Activated T-cell treated with anti-CD3 and anti-CD28 coated beads, Interleukin-2, amount 50 U/mL, for 72 hours (primary cell): ENCODE measurements around the gene ADA. TPM values are rescaled to one million over a fixed set of nuclear protein-coding genes. Genes with fewer than 3 reads are reported as not detected.
"Not testable (repeated sequence)": the region's sequence is repeated elsewhere in the genome, so short reads cannot be mapped to it uniquely, and the experiment has no call there.

Experiments used
- ATAC-seq, 2 donors: fragments of 150-1000 bp; cut with Tn5 transposase; replicated peaks in 1 of 2; 2 replicates each; pipeline ENCODE4 v1.10.0; 2021; ENCODE audit warnings: moderate library complexity in 2 of 2, mild to moderate bottlenecking in 1 of 2
- DNase-seq, 2 donors: peaks; one replicate each; pipeline ENCODE4 v3.0.0; 2021 to 2022; ENCODE audit warnings: mixed read lengths in 1 of 2
- H3K27ac Mint-ChIP-seq: one replicate; pipeline ENCODE4 v1.8.0; 2022; ENCODE audit warnings: mild to moderate bottlenecking, moderate library complexity, mixed read lengths
- H3K27me3 Mint-ChIP-seq: one replicate; pipeline ENCODE4 v1.8.0; 2022; ENCODE audit warnings: low read depth, mixed read lengths
- H3K36me3 Mint-ChIP-seq, 2 donors: one replicate each; pipeline ENCODE4 v1.8.0; 2022; ENCODE audit warnings: mixed read lengths in 2 of 2, mild to moderate bottlenecking in 1 of 2; ENCODE audit not compliant: insufficient read depth in 2 of 2
- H3K4me1 Mint-ChIP-seq: one replicate; pipeline ENCODE4 v1.8.0; 2022; ENCODE audit warnings: low read depth, mixed read lengths
- H3K4me3 Mint-ChIP-seq, 2 donors: one replicate each; pipeline ENCODE4 v1.8.0; 2022; ENCODE audit warnings: mild to moderate bottlenecking in 2 of 2, mixed read lengths in 2 of 2, moderate library complexity in 2 of 2
- H3K9me3 Mint-ChIP-seq, 2 donors: one replicate each; pipeline ENCODE4 v1.8.0; 2022; ENCODE audit warnings: mixed read lengths in 2 of 2
- total RNA-seq, 2 donors: library from RNA; stranded (reverse); gene quantifications; one replicate each; pipeline ENCODE4 v1.2.3, GENCODE V29; 2022

Gene ADA
- total RNA-seq, 2 donors from 2014 or later = 26.7 to 43.4 TPM

DNA sequence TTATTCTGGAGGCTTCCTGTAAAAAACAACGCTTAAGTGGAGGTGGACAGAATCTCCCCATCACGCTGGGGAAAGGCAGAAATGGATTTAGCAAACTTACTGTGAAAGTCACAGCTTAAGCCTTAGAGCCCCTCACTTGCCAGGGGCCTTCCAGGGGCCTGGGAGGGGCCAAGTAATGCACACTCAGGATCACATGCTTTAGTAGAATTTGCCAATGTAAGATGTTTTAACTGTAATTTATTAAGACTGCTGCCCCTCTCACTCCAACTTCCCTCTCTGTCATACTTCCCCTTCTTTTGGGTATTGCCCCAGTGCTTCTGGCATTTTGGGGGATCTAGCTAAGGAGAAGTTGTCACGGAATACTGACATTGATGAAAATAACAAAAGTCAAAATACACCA, 12.6 kb upstream of the ADA start:
- Mint-ChIP-seq H3K36me3 (no peaks in the 10 kb centered on the region), H3K27ac (no peak overlapping the region), H3K27me3 (no peaks in the 10 kb centered on the region), H3K9me3 (no peaks in the 10 kb centered on the region), H3K4me1 (peaks cover 2% of the 10 kb centered on the region), H3K4me3 (no peak overlapping the region)
- ATAC-seq = no peak
- DNase-seq = no peak

DNA sequence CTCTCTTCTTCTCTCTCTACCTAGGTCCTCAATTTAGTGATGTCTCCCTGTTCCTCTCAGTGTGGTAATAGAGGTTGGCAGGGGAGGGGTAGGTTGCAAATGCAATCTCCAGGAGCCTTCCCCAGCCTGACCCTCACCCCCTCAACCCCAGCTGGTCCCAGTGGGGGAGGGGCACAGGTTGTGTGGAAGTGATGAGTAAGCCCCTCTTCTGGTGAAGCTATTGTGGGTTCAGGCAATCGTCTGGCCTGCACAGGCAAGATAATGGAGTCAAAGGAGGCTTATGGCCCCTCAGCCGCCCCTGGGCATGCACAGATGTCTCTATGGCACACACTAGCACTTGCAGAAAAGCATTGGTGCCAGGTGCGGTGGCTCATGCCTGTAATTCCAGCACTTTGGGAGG, 10.8 kb upstream of the ADA start:
- Mint-ChIP-seq H3K27ac (no peak overlapping the region), H3K4me1 (no peaks in the 10 kb centered on the region), H3K27me3 (no peaks in the 10 kb centered on the region), H3K9me3 (no peaks in the 10 kb centered on the region), H3K36me3 (no peaks in the 10 kb centered on the region), H3K4me3 (no peak overlapping the region)
- DNase-seq (no peak), ATAC-seq (no peak)

- no peaks in the 10 kb centered on the region for H3K36me3 Mint-ChIP-seq
- no peaks in the 10 kb centered on the region for H3K4me1 Mint-ChIP-seq
- no peak overlapping the region for H3K4me3 Mint-ChIP-seq
- H3K9me3 Mint-ChIP-seq = no peaks in the 10 kb centered on the region
- DNase-seq (no peak), ATAC-seq (peak; percentile 18 to 53)
- no peaks in the 10 kb centered on the region for H3K27me3 Mint-ChIP-seq
- no peak overlapping the region for H3K27ac Mint-ChIP-seq
These were observed 9.1 kb upstream of the ADA start for GRCh38 chr20:44660581-44660980.

DNA sequence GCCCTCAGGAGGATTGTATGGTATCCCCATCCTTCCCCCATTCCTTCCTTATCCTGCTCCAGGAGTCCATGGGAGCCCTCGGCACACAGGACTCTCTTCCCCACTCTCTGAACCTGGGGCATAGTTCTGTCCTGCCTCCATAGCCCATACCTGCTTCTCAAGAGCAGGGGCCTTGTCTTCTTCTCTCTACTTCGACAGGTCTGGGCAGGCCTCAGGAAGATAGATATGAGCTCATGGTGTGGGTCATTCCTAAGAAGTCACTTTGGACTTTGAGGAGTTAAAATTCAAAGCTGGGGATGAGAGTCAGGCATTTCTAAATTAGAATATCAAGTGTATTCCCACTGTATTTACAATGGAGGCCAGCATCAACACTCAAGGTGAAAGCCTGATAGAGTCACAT, 8.4 kb upstream of the ADA start:
- Mint-ChIP-seq H3K4me1 (no peaks in the 10 kb centered on the region), H3K4me3 (no peak overlapping the region), H3K9me3 (no peaks in the 10 kb centered on the region), H3K27ac (peak overlapping the region; percentile 5), H3K27me3 (no peaks in the 10 kb centered on the region), H3K36me3 (no peaks in the 10 kb centered on the region)
- ATAC-seq (no peak), DNase-seq (no peak)

GRCh38 chr20:44658810-44659209, 7.3 kb upstream of the ADA start:
- no peak for ATAC-seq
- no peak for DNase-seq
- Mint-ChIP-seq H3K36me3 (no peaks in the 10 kb centered on the region), H3K27me3 (no peaks in the 10 kb centered on the region), H3K4me3 (no peak overlapping the region), H3K27ac (no peak overlapping the region), H3K4me1 (no peaks in the 10 kb centered on the region), H3K9me3 (peaks cover 0 to 2% of the 10 kb centered on the region in 2 donors)

DNA sequence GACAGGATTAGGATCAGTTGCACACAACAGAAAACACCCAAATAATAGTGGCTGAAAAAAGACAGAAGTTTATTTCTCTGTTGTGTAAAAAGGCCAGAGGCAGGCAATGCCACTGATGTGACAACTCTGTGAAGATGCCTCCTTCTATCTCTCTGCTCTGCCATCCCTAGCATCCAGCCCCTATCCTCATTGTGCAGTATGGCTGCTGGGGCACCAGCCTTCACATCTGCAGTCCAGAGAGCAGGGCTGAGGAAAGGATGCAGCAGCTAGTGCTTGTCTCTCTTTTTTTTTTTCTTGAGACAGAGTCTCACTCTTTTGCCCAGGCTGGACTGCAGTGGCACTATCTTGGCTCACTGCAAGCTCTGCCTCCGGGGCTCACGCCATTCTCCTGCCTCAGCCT, 6.4 kb upstream of the ADA start:
- peaks cover 7% of the 10 kb centered on the region for H3K4me1 Mint-ChIP-seq
- ATAC-seq = no peak
- peaks cover 0 to 2% of the 10 kb centered on the region in 2 donors for H3K9me3 Mint-ChIP-seq
- no peak overlapping the region for H3K4me3 Mint-ChIP-seq
- no peak overlapping the region for H3K27ac Mint-ChIP-seq
- H3K36me3 Mint-ChIP-seq = peaks cover 0 to 3% of the 10 kb centered on the region in 2 donors
- DNase-seq = no peak
- no peaks in the 10 kb centered on the region for H3K27me3 Mint-ChIP-seq

DNA sequence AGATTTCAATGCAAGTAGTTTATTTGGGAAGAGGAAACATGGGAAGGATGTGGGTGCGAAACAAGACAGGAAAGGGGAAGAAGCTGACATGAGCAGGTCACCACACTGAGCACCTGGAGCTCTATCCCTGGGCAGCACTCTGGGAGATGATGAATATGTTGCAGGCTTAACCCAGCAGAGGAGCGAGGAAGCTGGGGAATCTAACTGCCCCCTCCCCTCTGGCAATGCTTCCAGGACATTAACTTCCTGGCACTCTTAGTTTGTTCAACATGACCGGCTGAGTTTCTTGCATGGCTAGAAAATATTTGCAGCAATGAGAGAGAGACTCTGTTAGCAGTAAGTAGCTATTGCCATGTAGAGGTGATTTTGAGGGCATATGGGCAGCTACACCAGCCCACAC, 4.9 kb upstream of the ADA start:
- ATAC-seq (no peak), DNase-seq (no peak)
- Mint-ChIP-seq H3K9me3 (peaks cover 0 to 2% of the 10 kb centered on the region in 2 donors), H3K36me3 (peaks cover 3% of the 10 kb centered on the region in 2 donors), H3K4me1 (peaks cover 13% of the 10 kb centered on the region), H3K27ac (no peak overlapping the region), H3K4me3 (no peak overlapping the region), H3K27me3 (no peaks in the 10 kb centered on the region)

GRCh38 chr20:44654210-44654609, 2.7 kb upstream of the ADA start:
- H3K27ac Mint-ChIP-seq, DNase-seq, H3K9me3 Mint-ChIP-seq, H3K4me3 Mint-ChIP-seq, H3K36me3 Mint-ChIP-seq, H3K27me3 Mint-ChIP-seq, ATAC-seq: not testable (repeated sequence)
- peaks cover 33% of the 10 kb centered on the region for H3K4me1 Mint-ChIP-seq

- Mint-ChIP-seq H3K4me3 (peak overlapping the region; percentile 48 to 70), H3K27me3 (no peaks in the 10 kb centered on the region), H3K9me3 (peaks cover 0 to 2% of the 10 kb centered on the region in 2 donors), H3K4me1 (peaks cover 39% of the 10 kb centered on the region), H3K36me3 (peaks cover 3% of the 10 kb centered on the region in 2 donors), H3K27ac (no peak overlapping the region)
- DNase-seq (no peak), ATAC-seq (no peak)
These were observed 2.0 kb upstream of the ADA start for GRCh38 chr20:44653546-44653945.

- H3K4me1 Mint-ChIP-seq = peaks cover 57% of the 10 kb centered on the region
- peaks cover 0 to 2% of the 10 kb centered on the region in 2 donors for H3K9me3 Mint-ChIP-seq
- no peak for DNase-seq
- ATAC-seq = no peak
- no peak overlapping the region for H3K27ac Mint-ChIP-seq
- peak overlapping the region; percentile 88 to 90 for H3K4me3 Mint-ChIP-seq
- no peaks in the 10 kb centered on the region for H3K27me3 Mint-ChIP-seq
- H3K36me3 Mint-ChIP-seq = peaks cover 3% of the 10 kb centered on the region in 2 donors
These were observed 140 bp downstream of the ADA start for GRCh38 chr20:44651434-44651683.

GRCh38 chr20:44650771-44651433, 597 bp downstream of the ADA start:
- peak; percentile 64 to 65 for ATAC-seq
- peaks cover 0 to 2% of the 10 kb centered on the region in 2 donors for H3K9me3 Mint-ChIP-seq
- H3K27ac Mint-ChIP-seq = peak overlapping the region; percentile 47
- peak overlapping the region; percentile 88 to 90 for H3K4me3 Mint-ChIP-seq
- peaks cover 62% of the 10 kb centered on the region for H3K4me1 Mint-ChIP-seq
- DNase-seq = peak; percentile 49 to 54
- H3K27me3 Mint-ChIP-seq = no peaks in the 10 kb centered on the region
- H3K36me3 Mint-ChIP-seq = peaks cover 3% of the 10 kb centered on the region in 2 donors

DNA sequence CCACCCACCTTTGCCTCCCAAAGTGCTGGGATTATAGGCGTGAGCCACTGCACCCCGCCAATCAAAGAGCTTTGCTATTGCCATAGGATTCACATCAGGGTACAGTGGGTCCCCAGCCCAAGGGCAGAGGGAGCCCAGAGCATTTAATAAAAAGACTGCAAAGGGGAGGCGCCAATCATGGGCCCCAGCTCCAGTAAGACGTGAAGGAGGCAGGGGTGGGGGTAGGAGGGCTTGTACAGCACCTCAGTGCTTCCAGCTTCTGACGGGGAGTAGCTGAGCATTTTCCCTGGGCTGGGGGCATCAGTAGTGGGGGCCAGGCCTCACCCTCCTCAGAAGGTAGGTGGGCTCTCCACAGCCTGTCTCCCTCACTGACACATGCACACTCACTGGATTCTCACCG, 1.5 kb downstream of the ADA start:
- Mint-ChIP-seq H3K27me3 (no peaks in the 10 kb centered on the region), H3K9me3 (peaks cover 0 to 2% of the 10 kb centered on the region in 2 donors), H3K36me3 (peaks cover 3% of the 10 kb centered on the region in 2 donors), H3K4me1 (peaks cover 70% of the 10 kb centered on the region), H3K4me3 (peak overlapping the region; percentile 88 to 90), H3K27ac (no peak overlapping the region)
- DNase-seq (no peak), ATAC-seq (no peak)

- Mint-ChIP-seq H3K4me1 (peaks cover 78% of the 10 kb centered on the region), H3K36me3 (peaks cover 3% of the 10 kb centered on the region in 2 donors), H3K4me3 (peak overlapping the region; percentile 2 to 88)
These were observed 2.4 kb downstream of the ADA start for GRCh38 chr20:44649126-44649525.

DNA sequence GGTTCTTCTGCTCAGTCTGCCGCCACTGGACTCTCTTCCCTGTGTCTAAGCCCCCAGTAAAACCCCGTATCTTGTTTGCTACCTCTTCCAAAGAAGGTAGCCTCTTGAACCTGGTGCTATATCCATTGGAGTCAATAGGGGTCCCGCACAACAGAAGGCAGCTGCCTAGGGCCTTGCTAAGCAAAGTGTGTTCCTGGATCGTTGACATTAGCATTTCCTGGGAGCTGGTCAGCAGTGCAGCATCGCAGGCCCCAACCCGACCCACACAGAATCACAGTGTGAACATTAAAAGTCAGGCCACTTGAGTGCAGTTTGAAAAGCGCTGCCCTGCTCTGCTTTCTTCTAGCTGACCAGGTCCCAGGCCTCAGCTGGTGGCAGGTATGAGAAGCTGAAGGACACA, 2.9 kb downstream of the ADA start:
- H3K36me3 Mint-ChIP-seq = peaks cover 1 to 3% of the 10 kb centered on the region in 2 donors
- DNase-seq (no peak), ATAC-seq (no peak)
- no peak overlapping the region for H3K27ac Mint-ChIP-seq
- peak overlapping the region in 1 of 2 donors; percentile 27 for H3K4me3 Mint-ChIP-seq
- no peaks in the 10 kb centered on the region for H3K27me3 Mint-ChIP-seq
- H3K9me3 Mint-ChIP-seq = no peaks in the 10 kb centered on the region
- peaks cover 84% of the 10 kb centered on the region for H3K4me1 Mint-ChIP-seq

More at GRCh38 chr20:44649126-44649525, 2.4 kb downstream of the ADA start:
- ATAC-seq (no peak), DNase-seq (no peak)
- H3K27me3 Mint-ChIP-seq = no peaks in the 10 kb centered on the region
- peak overlapping the region; percentile 43 for H3K27ac Mint-ChIP-seq
- H3K9me3 Mint-ChIP-seq = peaks cover 0 to under 1% of the 10 kb centered on the region in 2 donors
